H4 (cell line): Measurements from ENCODE around the gene NAT14. TPM values are rescaled to one million over a fixed set of nuclear protein-coding genes. Genes with fewer than 3 reads are reported as not detected.
"Not testable (repeated sequence)": the region's sequence is repeated elsewhere in the genome, so short reads cannot be mapped to it uniquely, and the experiment has no call there.

ENCODE experiments used
- DNase-seq: peaks from one replicate; pipeline ENCODE4 v3.0.0-alpha.2; 2015; ENCODE audit warnings: low spot score
- total RNA-seq: library from RNA; depleted of rRNA; stranded (reverse); fragments of >200 nt; shearing (Covaris generic); gene quantifications from 2 replicates; pipeline ENCODE4 v1.2.3, GENCODE V29; 2014; rRNA removed

The NAT14 gene, protein sequence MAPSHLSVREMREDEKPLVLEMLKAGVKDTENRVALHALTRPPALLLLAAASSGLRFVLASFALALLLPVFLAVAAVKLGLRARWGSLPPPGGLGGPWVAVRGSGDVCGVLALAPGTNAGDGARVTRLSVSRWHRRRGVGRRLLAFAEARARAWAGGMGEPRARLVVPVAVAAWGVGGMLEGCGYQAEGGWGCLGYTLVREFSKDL
- total RNA-seq: 28.0 and 28.9 TPM in 2 replicates

GRCh38 chr19:55484593-55485438 lies at the start of gene NAT14:
Gene NAT14, plus strand, starts transcription at chr19:55485188. Its CDS starts 521 bp downstream, at chr19:55485709.
- peak; percentile 74 for DNase-seq

- no peak for DNase-seq
These were observed 48.1 kb upstream of the NAT14 start for GRCh38 chr19:55436847-55437246.

GRCh38 chr19:55437410-55437809 lies 47.6 kb upstream of the NAT14 start:
- peak; percentile 88 for DNase-seq

DNA sequence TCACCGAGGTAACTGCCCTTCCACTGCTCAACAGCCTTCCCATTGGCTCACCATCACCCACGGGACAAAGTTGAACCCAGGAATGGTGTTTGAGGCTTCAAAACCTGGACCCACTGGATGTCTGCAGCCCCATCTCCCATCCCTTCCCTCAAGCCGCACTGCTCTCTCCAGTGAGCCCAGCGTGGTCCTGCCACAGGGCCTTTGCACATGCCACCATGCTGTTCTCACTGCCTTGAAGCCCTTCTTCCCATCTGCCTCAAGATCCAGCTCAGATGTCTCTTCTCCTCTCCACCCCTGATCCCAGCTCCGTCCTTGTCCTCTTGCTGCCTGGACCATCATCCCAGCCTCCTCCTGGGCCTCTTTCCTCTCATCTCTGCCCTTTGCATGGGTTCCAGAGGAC lies 45.9 kb upstream of the NAT14 start:
- DNase-seq: peak; percentile 25

- DNase-seq: no peak
These were observed 44.4 kb upstream of the NAT14 start for GRCh38 chr19:55440411-55441105.

GRCh38 chr19:55441319-55441691 lies 43.7 kb upstream of the NAT14 start:
- no peak for DNase-seq

- no peak for DNase-seq
These were observed 43.2 kb upstream of the NAT14 start for GRCh38 chr19:55441692-55442321.

DNA sequence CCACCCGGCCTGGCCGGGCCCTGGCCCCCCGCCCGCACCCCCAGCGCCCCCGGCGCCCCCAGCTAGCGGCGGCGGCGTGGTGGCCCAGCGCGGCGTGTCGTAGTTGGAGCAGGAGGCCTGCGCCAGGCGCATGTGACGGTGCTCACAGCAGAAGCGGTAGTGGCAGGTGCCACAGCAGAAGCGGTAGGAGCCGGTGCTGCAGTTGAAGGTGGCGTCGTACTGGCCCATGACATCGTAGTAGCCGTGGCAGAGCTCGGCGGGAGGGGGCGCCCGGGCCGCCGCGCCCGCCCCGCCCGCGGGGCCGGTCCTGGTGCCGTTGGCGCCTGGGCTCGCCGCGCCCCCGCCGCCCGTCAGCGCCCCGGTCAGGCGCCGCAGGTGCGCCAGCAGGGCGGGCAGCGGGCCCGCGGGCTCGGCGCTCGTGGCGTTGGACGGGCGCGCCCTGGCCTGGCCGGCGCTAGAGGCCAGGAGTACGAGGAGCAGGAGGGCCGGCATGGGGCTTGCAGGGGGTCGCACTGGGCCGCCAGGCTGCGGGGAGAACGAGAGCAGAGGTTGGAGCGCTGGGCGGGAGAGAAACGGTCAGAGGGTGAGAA lies 42.5 kb upstream of the NAT14 start:
- no peak for DNase-seq

GRCh38 chr19:55443045-55443823 lies 41.8 kb upstream of the NAT14 start, which contains the start of gene SHISA7:
Gene SHISA7, minus strand, starts transcription at chr19:55443300. Its CDS starts 437 bp downstream, at chr19:55442863.
- no peak for DNase-seq

- DNase-seq: no peak
These were observed 41.0 kb upstream of the NAT14 start for GRCh38 chr19:55443824-55444480.

GRCh38 chr19:55444646-55445045 lies 40.3 kb upstream of the NAT14 start:
- no peak for DNase-seq

DNA sequence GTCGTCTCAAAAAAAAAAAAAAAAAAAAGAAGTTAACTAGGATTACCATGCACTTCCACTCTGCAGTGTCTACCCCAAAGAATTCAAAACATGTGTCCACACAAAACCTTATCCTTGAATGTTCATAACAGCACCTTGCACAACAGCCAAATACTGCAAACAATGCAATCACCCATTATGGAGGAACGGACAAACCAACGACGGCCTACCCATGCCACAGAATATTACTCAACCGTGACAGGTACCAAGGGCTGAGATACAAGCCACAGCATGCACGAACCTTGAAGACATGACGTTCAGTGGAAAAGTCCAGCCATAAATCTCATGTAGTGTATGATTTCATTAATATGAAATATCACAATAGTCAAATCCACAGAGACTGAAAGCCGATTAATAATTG lies 38.9 kb upstream of the NAT14 start:
- no peak for DNase-seq

GRCh38 chr19:55447421-55448174 lies 37.4 kb upstream of the NAT14 start:
- DNase-seq: peak; percentile 92

GRCh38 chr19:55448175-55448490 lies 36.9 kb upstream of the NAT14 start:
- DNase-seq: not testable (repeated sequence)

DNA sequence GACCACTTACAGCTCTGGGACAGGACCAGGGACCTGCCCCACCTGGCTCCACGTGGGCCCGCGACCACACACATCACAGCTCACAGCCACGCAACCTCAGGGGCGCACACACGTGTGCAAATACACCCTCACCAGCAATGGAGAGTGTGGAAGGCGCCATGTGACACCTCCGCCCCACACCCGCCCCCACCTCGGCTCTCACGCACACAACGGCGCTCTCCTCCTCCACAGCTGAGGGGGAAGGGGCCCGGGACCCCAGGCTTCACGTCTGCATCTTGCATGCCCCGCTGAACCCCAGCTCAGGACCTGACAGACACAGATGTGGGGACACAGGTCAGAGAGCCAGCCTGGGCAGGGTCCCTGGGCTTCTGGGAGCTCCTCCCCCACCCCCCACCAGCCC lies 35.5 kb upstream of the NAT14 start:
- DNase-seq: no peak

- DNase-seq: no peak
These were observed 33.6 kb upstream of the NAT14 start for GRCh38 chr19:55451163-55451964.

DNA sequence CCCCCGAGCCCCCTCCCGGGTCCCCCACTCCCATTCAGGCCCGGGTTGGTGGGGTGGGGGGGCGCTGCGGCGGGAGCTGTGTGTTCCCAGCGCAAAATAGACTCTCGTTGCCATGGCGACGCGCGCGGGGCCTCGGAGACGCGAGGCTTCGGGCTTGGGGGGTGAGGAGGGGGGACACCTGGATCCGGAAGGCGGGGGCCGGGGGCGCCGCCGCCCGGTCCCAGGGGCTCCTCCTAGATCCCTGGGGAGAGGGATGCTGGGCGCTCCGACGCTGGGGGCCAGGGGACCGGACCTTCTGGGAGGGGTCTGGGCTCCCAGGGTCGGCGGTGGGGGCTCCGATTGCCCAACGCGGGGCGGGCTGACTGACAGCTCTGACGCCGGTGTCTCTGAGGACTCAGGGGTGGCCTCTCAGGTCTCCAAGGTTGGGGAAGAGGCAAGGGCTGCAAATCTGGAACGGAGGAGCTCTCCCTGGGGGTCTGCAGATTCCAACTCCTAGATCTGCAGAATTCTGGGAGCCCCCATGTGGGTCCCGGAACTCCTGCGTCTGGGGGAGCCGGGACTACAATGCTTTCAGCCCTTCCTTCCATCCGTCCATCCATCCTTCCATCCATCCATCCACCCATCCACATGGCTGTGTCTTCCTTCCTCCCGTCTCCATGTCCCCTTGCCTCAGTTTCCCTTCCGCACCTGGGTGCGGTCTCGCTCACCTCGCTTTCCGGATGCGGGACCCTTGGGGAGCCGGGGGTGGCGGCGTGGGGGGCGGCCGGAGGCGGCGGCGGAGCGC lies 32.8 kb upstream of the NAT14 start:
- DNase-seq: no peak

- DNase-seq: peak; percentile 63
These were observed 32.1 kb upstream of the NAT14 start for GRCh38 chr19:55452749-55453346.
